Smooth muscle cell (in vitro differentiated cells): ENCODE measurements around the gene SFXN5. TPM values are rescaled to one million over a fixed set of nuclear protein-coding genes. Genes with fewer than 3 reads are reported as not detected.

ENCODE experiments used
- DNase-seq: peaks from one replicate; lab custom pipeline; 2025; ENCODE audit not compliant: unreplicated experiment; lab: John Stamatoyannopoulos, UW
- H2AFZ ChIP-seq: fragments of 200-600 bp; sonication (generic); 2 replicates; pipeline ENCODE4 v1.6.0; 2016; ENCODE audit warnings: antibody characterized with exemption, low read depth, mild to moderate bottlenecking
- H3F3A ChIP-seq: fragments of 200-600 bp; sonication (generic); 2 replicates; pipeline ENCODE4 v1.6.0; 2017; ENCODE audit warnings: antibody characterized with exemption, low read depth
- H3K27ac ChIP-seq: fragments of 200-600 bp; sonication (generic); 2 replicates; pipeline ENCODE4 v1.5.1; 2016; ENCODE audit warnings: low read depth, mild to moderate bottlenecking
- H3K27me3 ChIP-seq: fragments of 200-600 bp; sonication (generic); 2 replicates; pipeline ENCODE4 v1.6.1; 2016; ENCODE audit warnings: low read depth, mild to moderate bottlenecking
- H3K36me3 ChIP-seq: fragments of 200-600 bp; sonication (generic); 2 replicates; pipeline ENCODE4 v1.5.1; 2016; ENCODE audit warnings: low read depth
- H3K4me1 ChIP-seq: fragments of 200-600 bp; sonication (generic); 2 replicates; pipeline ENCODE4 v1.5.1; 2016; ENCODE audit warnings: low read depth
- H3K4me2 ChIP-seq: fragments of 200-600 bp; sonication (generic); 2 replicates; pipeline ENCODE4 v1.6.0; 2016; ENCODE audit warnings: mild to moderate bottlenecking
- H3K4me3 ChIP-seq: fragments of 200-600 bp; sonication (generic); 2 replicates; pipeline ENCODE4 v1.5.1; 2016; ENCODE audit warnings: mild to moderate bottlenecking
- H3K79me2 ChIP-seq: fragments of 200-600 bp; sonication (generic); 2 replicates; pipeline ENCODE4 v1.6.0; 2016; ENCODE audit warnings: low read depth, mild to moderate bottlenecking
- H3K9ac ChIP-seq: fragments of 200-600 bp; sonication (generic); 2 replicates; pipeline ENCODE4 v1.6.0; 2016; ENCODE audit warnings: low read depth
- H3K9me3 ChIP-seq: fragments of 200-600 bp; sonication (generic); replicated peaks from 2 replicates; pipeline ENCODE4 v1.5.1; 2016; ENCODE audit warnings: low read depth
- H4K20me1 ChIP-seq: fragments of 200-600 bp; sonication (generic); 2 replicates; pipeline ENCODE4 v1.6.0; 2016; ENCODE audit warnings: low read depth
- WGBS: methylation state at CpG from one replicate; pipeline ENCODE4 v1.1.7; 2016; ENCODE audit warnings: low lambda C conversion rate; 5-methylcytosine and 5-hydroxymethylcytosine counted together
- polyA plus RNA-seq: library from polyadenylated mRNA; unstranded; fragments of >200 nt; fragmentation: Nextera tagmentation; extraction: Ambion mirVana; gene quantifications from 2 replicates; pipeline ENCODE4 v1.2.1, GENCODE V29; 2016
- total RNA-seq: library from RNA; depleted of rRNA; stranded (reverse); fragments of >200 nt; gene quantifications from 2 replicates; pipeline ENCODE4 v1.2.3, GENCODE V29; 2014
- TF ChIP-seq, protein P1 (sequence below): fragments of 200-600 bp; sonication (generic); IDR thresholded peaks from 2 replicates; pipeline ENCODE4 v1.5.1; 2017; ENCODE audit warnings: borderline replicate concordance, mild to moderate bottlenecking, antibody characterized with exemption; ENCODE audit not compliant: insufficient read depth, poor library complexity, severe bottlenecking

Gene SFXN5
- total and polyA plus RNA-seq, 2 experiments from 2014 or later: 6.9 to 8.3 TPM

GRCh38 chr2:72988041-72988440, 83.5 kb downstream of the SFXN5 start:
- TF ChIP-seq, protein P1, sequence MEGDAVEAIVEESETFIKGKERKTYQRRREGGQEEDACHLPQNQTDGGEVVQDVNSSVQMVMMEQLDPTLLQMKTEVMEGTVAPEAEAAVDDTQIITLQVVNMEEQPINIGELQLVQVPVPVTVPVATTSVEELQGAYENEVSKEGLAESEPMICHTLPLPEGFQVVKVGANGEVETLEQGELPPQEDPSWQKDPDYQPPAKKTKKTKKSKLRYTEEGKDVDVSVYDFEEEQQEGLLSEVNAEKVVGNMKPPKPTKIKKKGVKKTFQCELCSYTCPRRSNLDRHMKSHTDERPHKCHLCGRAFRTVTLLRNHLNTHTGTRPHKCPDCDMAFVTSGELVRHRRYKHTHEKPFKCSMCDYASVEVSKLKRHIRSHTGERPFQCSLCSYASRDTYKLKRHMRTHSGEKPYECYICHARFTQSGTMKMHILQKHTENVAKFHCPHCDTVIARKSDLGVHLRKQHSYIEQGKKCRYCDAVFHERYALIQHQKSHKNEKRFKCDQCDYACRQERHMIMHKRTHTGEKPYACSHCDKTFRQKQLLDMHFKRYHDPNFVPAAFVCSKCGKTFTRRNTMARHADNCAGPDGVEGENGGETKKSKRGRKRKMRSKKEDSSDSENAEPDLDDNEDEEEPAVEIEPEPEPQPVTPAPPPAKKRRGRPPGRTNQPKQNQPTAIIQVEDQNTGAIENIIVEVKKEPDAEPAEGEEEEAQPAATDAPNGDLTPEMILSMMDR: no peak
- Histone ChIP-seq H3K27me3 (no peaks in the 10 kb centered on the region), H3F3A (no peaks in the 10 kb centered on the region), H3K9ac (no peak overlapping the region), H3K36me3 (no peaks in the 10 kb centered on the region), H4K20me1 (no peaks in the 10 kb centered on the region), H3K4me1 (no peaks in the 10 kb centered on the region), H3K9me3 (no peaks in the 10 kb centered on the region), H3K4me2 (no peak overlapping the region), H2AFZ (no peak overlapping the region), H3K4me3 (no peak overlapping the region), H3K79me2 (no peaks in the 10 kb centered on the region), H3K27ac (no peak overlapping the region)
- no peak for DNase-seq
- 96% methylated on average over 3 of the region's 3 CpGs for WGBS

GRCh38 chr2:72985891-72986683, 85.4 kb downstream of the SFXN5 start:
- H4K20me1 ChIP-seq: no peaks in the 10 kb centered on the region
- H3K27ac ChIP-seq: no peak overlapping the region
- TF ChIP-seq, protein P1: no peak
- no peak for DNase-seq
- H2AFZ ChIP-seq: no peak overlapping the region
- no peak overlapping the region for H3K9ac ChIP-seq
- H3K79me2 ChIP-seq: no peaks in the 10 kb centered on the region
- no peaks in the 10 kb centered on the region for H3K36me3 ChIP-seq
- no peaks in the 10 kb centered on the region for H3K4me1 ChIP-seq
- H3K27me3 ChIP-seq: no peaks in the 10 kb centered on the region
- no peaks in the 10 kb centered on the region for H3F3A ChIP-seq
- whole genome bisulfite sequencing: 82% methylated on average over 12 of the region's 12 CpGs
- no peaks in the 10 kb centered on the region for H3K9me3 ChIP-seq
- no peak overlapping the region for H3K4me3 ChIP-seq
- no peak overlapping the region for H3K4me2 ChIP-seq

GRCh38 chr2:72985136-72985535, 86.4 kb downstream of the SFXN5 start:
- Histone ChIP-seq H3K36me3 (no peaks in the 10 kb centered on the region), H3K4me2 (no peak overlapping the region), H3K4me3 (no peak overlapping the region), H3F3A (no peaks in the 10 kb centered on the region), H3K9me3 (no peaks in the 10 kb centered on the region), H3K4me1 (no peaks in the 10 kb centered on the region), H3K27ac (no peak overlapping the region), H3K79me2 (no peaks in the 10 kb centered on the region), H4K20me1 (no peaks in the 10 kb centered on the region), H3K9ac (no peak overlapping the region), H3K27me3 (no peaks in the 10 kb centered on the region), H2AFZ (no peak overlapping the region)
- TF ChIP-seq, protein P1: no peak
- DNase-seq: no peak
- 96% methylated on average over 4 of the region's 5 CpGs for WGBS
